Keratinocyte (primary cell): ENCODE results near the gene C2CD4A. TPM values are rescaled to one million over a fixed set of nuclear protein-coding genes. Genes with fewer than 3 reads are reported as not detected.
A peak's percentile ranks its signal among the peaks of the same experiment; 100 is the strongest.

Experiments used
- DNase-seq: peaks from one replicate; pipeline ENCODE4 v3.0.0-alpha.2; 2011; ENCODE audit warnings: low read depth, missing footprints, low spot score
- FAIRE-seq: peaks from 2 replicates; lab custom pipeline; 2011; peaks lifted over from hg19 to GRCh38; lab: Jason Lieb, UNC
- H2AFZ ChIP-seq: 2 replicates; pipeline ENCODE4 v1.6.0; 2012; ENCODE audit warnings: low read length, control low read depth, inconsistent platforms; ENCODE audit not compliant: control insufficient read depth
- H3K27ac ChIP-seq: 2 replicates; pipeline ENCODE4 v1.5.1; 2011; ENCODE audit warnings: low read length; ENCODE audit not compliant: control insufficient read depth, insufficient read depth
- H3K27me3 ChIP-seq: 3 replicates; pipeline ENCODE4 v1.6.0; 2011; ENCODE audit warnings: low read length; ENCODE audit not compliant: control insufficient read depth, insufficient read depth; ENCODE audit errors: extremely low read depth
- H3K36me3 ChIP-seq, 2 experiments: 2 replicates in 1 of 2; 3 replicates in 1 of 2; pipeline ENCODE4 v1.5.1; 2011; ENCODE audit warnings: low read length in 2 of 2, mild to moderate bottlenecking in 1 of 2; ENCODE audit not compliant: control insufficient read depth in 2 of 2, insufficient read depth in 2 of 2; ENCODE audit errors: extremely low read depth in 1 of 2
- H3K4me1 ChIP-seq: 3 replicates; pipeline ENCODE4 v1.5.1; 2011; ENCODE audit warnings: low read length; ENCODE audit not compliant: control insufficient read depth, insufficient read depth; ENCODE audit errors: extremely low read depth
- H3K4me2 ChIP-seq: 3 replicates; pipeline ENCODE4 v1.6.0; 2011; ENCODE audit warnings: low read depth, low read length; ENCODE audit not compliant: control insufficient read depth, insufficient read depth; ENCODE audit errors: extremely low read depth
- H3K4me3 ChIP-seq, 3 experiments: fragments of 200-600 bp in 1 of 3; sonication (generic) in 1 of 3; 2 replicates in 2 of 3; 3 replicates in 1 of 3; pipeline ENCODE4 v1.5.1; 2011 to 2016; ENCODE audit warnings: low read length in 3 of 3, mild to moderate bottlenecking in 3 of 3, control low read depth in 2 of 3, inconsistent platforms in 1 of 3, low read depth in 1 of 3, mixed read lengths in 1 of 3, mixed run types in 1 of 3, moderate library complexity in 1 of 3; ENCODE audit not compliant: control insufficient read depth in 2 of 3, insufficient read depth in 2 of 3; ENCODE audit errors: extremely low read depth in 1 of 3
- H3K79me2 ChIP-seq: 2 replicates; pipeline ENCODE4 v1.6.0; 2012; ENCODE audit warnings: low read length; ENCODE audit not compliant: control insufficient read depth, insufficient read depth
- H3K9ac ChIP-seq: 3 replicates; pipeline ENCODE4 v1.6.0; 2011; ENCODE audit warnings: low read length; ENCODE audit not compliant: control insufficient read depth, insufficient read depth; ENCODE audit errors: extremely low read depth
- H3K9me1 ChIP-seq: 3 replicates; pipeline ENCODE4 v1.6.0; 2011; ENCODE audit warnings: low read length; ENCODE audit not compliant: control insufficient read depth, insufficient read depth; ENCODE audit errors: extremely low read depth
- H3K9me3 ChIP-seq: 2 replicates; pipeline ENCODE4 v1.5.1; 2012; ENCODE audit warnings: low read depth, low read length; ENCODE audit not compliant: control insufficient read depth
- H4K20me1 ChIP-seq: 3 replicates; pipeline ENCODE4 v1.6.0; 2011; ENCODE audit warnings: low read length; ENCODE audit not compliant: control insufficient read depth, insufficient read depth; ENCODE audit errors: extremely low read depth
- EZH2 ChIP-seq: IDR thresholded peaks from one replicate; pipeline ENCODE4 v1.6.1; 2012; ENCODE audit warnings: inconsistent platforms, mild to moderate bottlenecking, low read length, moderate library complexity
- dilution Hi-C: fragments of 300-500 bp; cut with MboI; formaldehyde crosslinking; loops from one replicate; pipeline ENCODE4 v1.7.0; 2020; ENCODE audit warnings: low sequenced_read_pairs; ENCODE audit not compliant: extremely low pct_ligation_motif_present
- polyA plus RNA-seq, 5 experiments: library from polyadenylated mRNA; depleted of rRNA in 3 of 5; stranded (reverse) in 3 of 5; stranded (forward) in 1 of 5; unstranded in 1 of 5; fragments of >200 nt; gene quantifications; 1 replicate in 1 of 5; 2 replicates in 3 of 5; 3 replicates in 1 of 5; pipeline versions ENCODE4 v1.2.1 to v1.2.3, GENCODE V29; 2011 to 2012; ENCODE audit warnings: missing spikeins in 2 of 5, low read depth in 1 of 5, low replicate concordance in 1 of 5
- TF ChIP-seq, protein P1 (sequence below), 3 experiments: IDR thresholded peaks in 1 of 3; conservative IDR thresholded peaks in 1 of 3; optimal IDR thresholded peaks in 1 of 3; 2 replicates in 2 of 3; 3 replicates in 1 of 3; pipeline versions ENCODE3 to v1.5.1; 2011; ENCODE audit warnings: low read length in 3 of 3, mild to moderate bottlenecking in 3 of 3, moderate library complexity in 2 of 3, control low read depth in 1 of 3, inconsistent platforms in 1 of 3; ENCODE audit not compliant: insufficient read depth in 2 of 3; ENCODE audit errors: extremely low read depth in 1 of 3

C2CD4A gene
- polyA plus RNA-seq, 1 donor (not counting 4 experiments of a cell fraction or from before 2014, with no cell fraction given): not detected

DNA sequence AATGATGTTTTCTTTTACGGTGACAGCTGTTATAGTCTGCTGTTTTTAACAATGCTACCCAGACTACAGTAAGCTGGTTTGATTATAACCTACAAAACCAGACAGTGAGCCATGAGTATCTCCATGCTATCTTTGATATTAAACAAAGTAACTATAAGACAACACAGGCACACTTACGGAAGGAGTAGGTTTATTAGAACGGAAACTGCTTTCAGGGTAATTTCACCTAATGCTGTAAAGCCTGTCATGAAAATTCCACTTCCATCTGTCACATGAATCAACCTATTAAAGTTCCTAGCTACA is 39.6 kb upstream of the C2CD4A start:
- no peak overlapping the region for H3K4me3 ChIP-seq
- no peak overlapping the region for H3K27ac ChIP-seq
- TF ChIP-seq EZH2: no peak
- no peaks in the 10 kb centered on the region for H3K9me1 ChIP-seq
- no peaks in the 10 kb centered on the region for H3K36me3 ChIP-seq
- DNase-seq (no peak), FAIRE-seq (no peak)
- H3K9me3 ChIP-seq: no peaks in the 10 kb centered on the region
- H3K79me2 ChIP-seq: no peaks in the 10 kb centered on the region
- H4K20me1 ChIP-seq: no peaks in the 10 kb centered on the region
- H2AFZ ChIP-seq: no peak overlapping the region
- H3K27me3 ChIP-seq: no peaks in the 10 kb centered on the region
- H3K4me1 ChIP-seq: no peaks in the 10 kb centered on the region
- no peak overlapping the region for H3K4me2 ChIP-seq
- dilution Hi-C loops: no loop called here
- H3K9ac ChIP-seq: no peak overlapping the region

DNA sequence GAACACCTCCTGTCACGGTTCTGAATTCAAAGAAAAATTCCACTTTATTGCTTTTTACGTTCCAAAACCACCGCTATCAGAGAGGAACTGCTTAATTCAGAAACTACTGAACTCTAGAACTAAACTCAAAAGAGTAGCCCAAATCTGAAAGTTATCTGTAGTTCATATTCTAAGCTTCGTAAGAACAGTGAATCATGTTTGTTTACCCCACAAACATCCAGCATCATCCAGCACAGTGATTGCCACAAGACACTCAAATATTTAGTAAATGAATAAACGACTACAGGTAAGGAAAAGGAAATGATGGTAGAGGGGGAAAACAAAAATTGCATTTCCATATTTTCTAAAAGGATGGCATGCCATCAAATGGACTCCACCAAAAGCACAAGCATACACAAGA is 38.9 kb upstream of the C2CD4A start:
- no peak for DNase-seq
- Histone ChIP-seq H3K9me1 (no peaks in the 10 kb centered on the region), H3K9me3 (no peaks in the 10 kb centered on the region), H3K79me2 (no peaks in the 10 kb centered on the region), H3K9ac (no peak overlapping the region), H3K4me1 (no peaks in the 10 kb centered on the region), H4K20me1 (no peaks in the 10 kb centered on the region), H3K36me3 (peaks cover 0 to 2% of the 10 kb centered on the region in 2 experiments), H3K27me3 (no peaks in the 10 kb centered on the region), H2AFZ (no peak overlapping the region), H3K27ac (no peak overlapping the region), H3K4me3 (no peak overlapping the region), H3K4me2 (no peak overlapping the region)
- dilution Hi-C loops: no loop called here
- no peak for TF ChIP-seq EZH2
- TF ChIP-seq, protein P1, sequence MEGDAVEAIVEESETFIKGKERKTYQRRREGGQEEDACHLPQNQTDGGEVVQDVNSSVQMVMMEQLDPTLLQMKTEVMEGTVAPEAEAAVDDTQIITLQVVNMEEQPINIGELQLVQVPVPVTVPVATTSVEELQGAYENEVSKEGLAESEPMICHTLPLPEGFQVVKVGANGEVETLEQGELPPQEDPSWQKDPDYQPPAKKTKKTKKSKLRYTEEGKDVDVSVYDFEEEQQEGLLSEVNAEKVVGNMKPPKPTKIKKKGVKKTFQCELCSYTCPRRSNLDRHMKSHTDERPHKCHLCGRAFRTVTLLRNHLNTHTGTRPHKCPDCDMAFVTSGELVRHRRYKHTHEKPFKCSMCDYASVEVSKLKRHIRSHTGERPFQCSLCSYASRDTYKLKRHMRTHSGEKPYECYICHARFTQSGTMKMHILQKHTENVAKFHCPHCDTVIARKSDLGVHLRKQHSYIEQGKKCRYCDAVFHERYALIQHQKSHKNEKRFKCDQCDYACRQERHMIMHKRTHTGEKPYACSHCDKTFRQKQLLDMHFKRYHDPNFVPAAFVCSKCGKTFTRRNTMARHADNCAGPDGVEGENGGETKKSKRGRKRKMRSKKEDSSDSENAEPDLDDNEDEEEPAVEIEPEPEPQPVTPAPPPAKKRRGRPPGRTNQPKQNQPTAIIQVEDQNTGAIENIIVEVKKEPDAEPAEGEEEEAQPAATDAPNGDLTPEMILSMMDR (optimal IDR thresholded peaks at IDR 0.05 in 1 of 3, IDR thresholded peaks at IDR 0.05 in 1 of 3, conservative IDR thresholded peaks at IDR 0.05 in 1 of 3; ENCODE audit: extremely low read depth in 1 of 3, insufficient read depth in 2 of 3, low read length in 3 of 3): no peak
- FAIRE-seq: no peak

DNA sequence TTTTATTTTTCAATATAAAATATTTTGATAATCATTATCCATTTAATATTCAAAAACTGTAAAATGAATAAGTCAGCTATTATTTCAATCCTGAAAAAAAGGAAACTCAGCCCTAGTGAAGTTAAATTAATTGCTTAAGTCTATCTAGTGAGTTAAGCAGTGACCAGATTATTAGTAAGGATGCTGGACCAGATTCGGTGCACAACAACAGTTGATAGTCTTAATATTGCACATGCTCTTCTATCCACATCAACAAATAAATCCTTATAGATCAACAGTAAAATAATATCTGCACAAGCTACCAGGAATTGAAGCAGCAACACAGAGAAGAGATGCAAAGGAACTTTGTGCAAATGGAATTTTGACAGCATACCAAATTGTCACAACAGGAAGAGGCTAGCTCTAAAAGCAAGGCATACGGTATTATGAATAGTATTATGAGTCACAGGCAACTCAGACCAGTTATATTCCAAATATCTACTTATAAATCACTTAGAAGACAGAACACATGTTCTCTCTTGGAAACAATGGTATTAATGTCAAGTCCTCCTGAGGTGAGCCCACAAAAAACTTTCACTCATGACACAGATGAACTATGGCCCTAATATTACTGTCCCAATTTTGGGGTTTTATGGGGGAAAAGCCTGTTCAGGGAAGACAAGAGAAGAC is 31.4 kb upstream of the C2CD4A start:
- Histone ChIP-seq H3K4me2 (peak overlapping the region; percentile 0), H3K9ac (no peak overlapping the region), H3K79me2 (no peaks in the 10 kb centered on the region), H3K27me3 (no peaks in the 10 kb centered on the region), H3K9me3 (no peaks in the 10 kb centered on the region), H3K9me1 (no peaks in the 10 kb centered on the region), H3K27ac (no peak overlapping the region), H3K36me3 (peaks cover 0 to 2% of the 10 kb centered on the region in 2 experiments), H2AFZ (no peak overlapping the region), H3K4me3 (no peak overlapping the region), H4K20me1 (no peaks in the 10 kb centered on the region), H3K4me1 (peaks cover 8% of the 10 kb centered on the region)
- FAIRE-seq (peak; percentile 68), DNase-seq (no peak)
- TF ChIP-seq EZH2: no peak
- TF ChIP-seq, protein P1 (optimal IDR thresholded peaks at IDR 0.05 in 1 of 3, IDR thresholded peaks at IDR 0.05 in 1 of 3, conservative IDR thresholded peaks at IDR 0.05 in 1 of 3; ENCODE audit: extremely low read depth in 1 of 3, insufficient read depth in 2 of 3, low read length in 3 of 3): no peak
- dilution Hi-C loops: no loop called here
